ENCODE data around the gene CRIM1.

Gene CRIM1

DNA sequence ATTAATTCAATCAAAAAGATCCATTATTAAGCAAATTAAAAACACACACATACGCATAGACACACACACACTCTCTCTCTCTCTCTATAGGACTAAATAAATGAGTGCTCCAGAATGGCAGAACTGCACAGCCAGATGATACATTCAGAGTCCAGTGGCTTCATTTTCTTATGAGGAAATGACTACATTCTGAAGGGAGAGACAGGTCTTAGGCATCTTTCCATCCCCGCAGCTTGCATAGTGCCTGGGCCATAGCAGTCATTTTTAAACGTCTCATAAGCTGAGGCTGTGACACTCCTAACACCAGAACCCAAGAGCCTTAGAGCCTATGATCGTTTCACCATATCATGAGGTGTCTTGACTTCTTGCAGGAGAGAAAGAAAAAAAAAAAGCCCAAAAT lies 211.3 kb downstream of the CRIM1 start:
- Histone ChIP-seq H3K9ac (ENCODE audit: low read depth in 1 of 2, low read length in 2 of 2) (no peak overlapping the region), H3K27me3 (ENCODE audit: control insufficient read depth in 1 of 2, insufficient read depth in 2 of 2, low read length in 2 of 2) (no peaks in the 10 kb centered on the region), H3K9me3 (ENCODE audit: control insufficient read depth in 1 of 2, low read length in 2 of 2) (no peaks in the 10 kb centered on the region), H3K27ac (ENCODE audit: low read depth, low read length) (no peak overlapping the region), H3K4me3 (ENCODE audit: low read depth in 1 of 2, low read length in 2 of 2) (no peak overlapping the region), H3K4me1 (ENCODE audit: control insufficient read depth in 1 of 2, insufficient read depth in 2 of 2, low read length in 2 of 2) (peaks cover 4 to 5% of the 10 kb centered on the region in 2 donors), H3K36me3 (ENCODE audit: control insufficient read depth in 1 of 2, insufficient read depth in 2 of 2, low read length in 2 of 2) (peaks cover 20 to 28% of the 10 kb centered on the region in 2 donors)

DNA sequence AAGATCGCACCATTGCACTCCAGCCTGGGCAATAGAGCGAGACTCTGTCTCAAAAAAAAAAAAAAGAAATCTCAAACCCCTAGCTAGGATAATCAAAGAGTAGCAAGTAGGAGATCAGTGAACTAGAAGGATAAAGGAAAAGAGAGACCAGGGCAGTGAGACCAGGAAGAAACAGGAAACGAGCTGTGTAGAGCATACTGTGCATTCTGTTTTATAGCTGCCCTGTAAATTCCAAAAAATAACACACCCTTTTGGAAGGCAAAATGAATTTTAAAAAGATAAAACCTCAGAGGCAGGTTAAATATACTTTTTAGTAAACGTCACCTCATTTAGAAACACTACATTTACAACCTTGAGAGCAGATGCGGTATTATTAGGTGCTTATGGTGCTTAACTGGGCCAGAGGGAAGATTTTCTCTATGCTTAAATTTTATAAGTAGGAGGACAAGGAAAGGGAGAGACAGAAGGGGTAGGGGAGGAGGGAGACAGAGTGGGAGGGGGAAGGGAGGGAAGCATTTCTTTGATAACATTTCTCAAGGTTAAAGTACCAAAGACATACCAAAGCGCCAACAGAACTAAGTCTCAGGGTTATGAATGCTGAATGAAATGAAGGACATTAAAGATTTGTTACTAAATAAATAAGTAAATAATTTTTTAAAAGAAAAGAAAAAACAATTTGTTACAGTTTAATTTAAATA lies 212.3 kb downstream of the CRIM1 start:
- Histone ChIP-seq H3K4me3 (ENCODE audit: low read depth in 1 of 2, low read length in 2 of 2) (no peak overlapping the region), H3K9me3 (ENCODE audit: control insufficient read depth in 1 of 2, low read length in 2 of 2) (no peaks in the 10 kb centered on the region), H3K27me3 (ENCODE audit: control insufficient read depth in 1 of 2, insufficient read depth in 2 of 2, low read length in 2 of 2) (no peaks in the 10 kb centered on the region), H3K4me1 (ENCODE audit: control insufficient read depth in 1 of 2, insufficient read depth in 2 of 2, low read length in 2 of 2) (peaks cover 4 to 5% of the 10 kb centered on the region in 2 donors), H3K9ac (ENCODE audit: low read depth in 1 of 2, low read length in 2 of 2) (no peak overlapping the region), H3K36me3 (ENCODE audit: control insufficient read depth in 1 of 2, insufficient read depth in 2 of 2, low read length in 2 of 2) (peaks cover 20 to 32% of the 10 kb centered on the region in 2 donors), H3K27ac (ENCODE audit: low read depth, low read length) (no peak overlapping the region)

DNA sequence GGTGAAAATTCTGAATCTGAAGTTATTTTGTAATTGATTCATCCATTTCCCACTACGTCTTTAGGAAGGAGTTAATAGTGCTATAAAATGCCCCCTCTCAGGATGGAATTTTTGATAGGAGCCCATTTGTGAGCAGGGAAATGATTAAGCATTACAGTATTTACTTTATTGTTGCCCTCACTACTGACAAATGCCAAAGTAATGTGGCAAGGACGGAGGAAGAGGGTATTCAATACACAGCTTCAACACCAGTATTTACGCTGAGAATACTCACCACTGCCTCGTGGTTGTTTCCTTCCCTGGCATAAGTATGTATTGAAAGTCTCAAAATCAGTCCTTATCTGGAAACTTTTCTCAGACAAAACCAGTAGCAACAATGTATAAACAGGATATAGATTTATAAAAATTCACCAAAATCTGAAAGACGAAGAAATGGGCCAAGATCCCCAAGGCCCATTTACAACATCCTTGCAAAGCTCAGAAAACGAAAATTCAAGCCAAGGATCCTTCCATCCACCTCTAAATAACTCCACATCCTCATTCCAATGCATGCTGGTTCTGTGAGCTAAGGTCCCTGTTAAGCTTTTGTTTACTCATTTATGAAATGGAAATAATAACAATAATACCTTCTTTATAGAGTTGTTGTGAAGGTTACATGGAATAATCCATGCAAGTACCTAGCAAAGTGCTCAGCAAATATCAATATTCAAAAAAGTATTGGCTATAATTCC lies 213.1 kb downstream of the CRIM1 start:
- no peak overlapping the region for H3K27ac ChIP-seq (ENCODE audit: low read depth, low read length)
- no peaks in the 10 kb centered on the region for H3K4me1 ChIP-seq (ENCODE audit: control insufficient read depth in 1 of 2, insufficient read depth in 2 of 2, low read length in 2 of 2)
- no peak overlapping the region for H3K4me3 ChIP-seq (ENCODE audit: low read depth in 1 of 2, low read length in 2 of 2)
- no peaks in the 10 kb centered on the region for H3K27me3 ChIP-seq (ENCODE audit: control insufficient read depth in 1 of 2, insufficient read depth in 2 of 2, low read length in 2 of 2)
- H3K9me3 ChIP-seq (ENCODE audit: control insufficient read depth in 1 of 2, low read length in 2 of 2) = no peaks in the 10 kb centered on the region
- peaks cover 17 to 36% of the 10 kb centered on the region in 2 donors for H3K36me3 ChIP-seq (ENCODE audit: control insufficient read depth in 1 of 2, insufficient read depth in 2 of 2, low read length in 2 of 2)
- H3K9ac ChIP-seq (ENCODE audit: low read depth in 1 of 2, low read length in 2 of 2) = no peak overlapping the region

DNA sequence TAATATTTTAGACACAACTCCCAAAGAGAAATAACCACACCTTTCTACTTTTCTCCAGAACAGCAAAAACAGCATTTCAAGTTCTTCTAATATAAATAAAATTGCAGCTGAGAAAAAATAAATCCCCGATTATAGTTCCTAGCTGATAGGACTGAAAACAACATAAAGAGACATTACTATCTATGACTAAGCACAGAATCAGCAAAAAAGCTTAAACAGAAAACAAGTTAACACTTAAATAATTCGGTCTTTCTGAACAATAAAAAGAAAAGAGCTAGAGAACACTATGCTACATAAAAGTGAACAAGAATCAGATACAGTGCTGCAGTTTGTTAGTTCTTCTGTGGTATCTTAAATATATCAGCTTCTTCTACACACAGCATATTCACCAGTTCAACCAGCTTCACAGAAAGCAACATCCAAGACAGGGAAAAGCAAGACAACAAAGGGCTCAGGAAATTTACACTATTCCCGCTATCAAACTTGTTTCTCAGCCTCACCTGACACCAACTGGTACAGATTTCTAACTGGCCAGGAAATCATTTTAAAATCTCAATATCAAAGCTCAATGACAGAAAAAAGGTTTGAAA lies 213.8 kb downstream of the CRIM1 start:
- H3K9me3 ChIP-seq (ENCODE audit: control insufficient read depth in 1 of 2, low read length in 2 of 2) = no peaks in the 10 kb centered on the region
- H3K36me3 ChIP-seq (ENCODE audit: control insufficient read depth in 1 of 2, insufficient read depth in 2 of 2, low read length in 2 of 2) = peaks cover 15 to 41% of the 10 kb centered on the region in 2 donors
- H3K27me3 ChIP-seq (ENCODE audit: control insufficient read depth in 1 of 2, insufficient read depth in 2 of 2, low read length in 2 of 2) = no peaks in the 10 kb centered on the region
- no peak overlapping the region for H3K27ac ChIP-seq (ENCODE audit: low read depth, low read length)
- no peak overlapping the region for H3K4me3 ChIP-seq (ENCODE audit: low read depth in 1 of 2, low read length in 2 of 2)
- H3K4me1 ChIP-seq (ENCODE audit: control insufficient read depth in 1 of 2, insufficient read depth in 2 of 2, low read length in 2 of 2) = no peaks in the 10 kb centered on the region
- no peak overlapping the region for H3K9ac ChIP-seq (ENCODE audit: low read depth in 1 of 2, low read length in 2 of 2)

DNA sequence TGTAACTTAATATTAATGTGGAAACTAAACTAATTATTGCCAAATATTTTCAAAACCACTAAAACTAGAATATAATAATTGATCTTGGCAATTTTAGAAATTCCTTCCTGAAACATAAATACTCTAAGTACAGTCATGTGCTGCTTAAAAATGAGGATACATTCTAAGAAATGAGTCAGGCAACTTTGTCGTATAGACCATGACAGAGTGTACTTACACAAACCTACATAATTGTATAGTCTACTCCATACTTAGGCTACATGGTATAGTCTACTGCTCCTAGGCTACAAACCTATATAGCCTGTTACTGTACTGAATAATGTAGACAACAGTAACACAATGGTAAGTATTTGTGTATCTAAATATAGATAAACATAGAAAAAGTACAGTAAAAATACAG lies 214.8 kb downstream of the CRIM1 start:
- no peaks in the 10 kb centered on the region for H3K27me3 ChIP-seq (ENCODE audit: control insufficient read depth in 1 of 2, insufficient read depth in 2 of 2, low read length in 2 of 2)
- H3K4me3 ChIP-seq (ENCODE audit: low read depth in 1 of 2, low read length in 2 of 2) = no peak overlapping the region
- H3K9ac ChIP-seq (ENCODE audit: low read depth in 1 of 2, low read length in 2 of 2) = no peak overlapping the region
- H3K4me1 ChIP-seq (ENCODE audit: control insufficient read depth in 1 of 2, insufficient read depth in 2 of 2, low read length in 2 of 2) = no peaks in the 10 kb centered on the region
- peaks cover 9 to 37% of the 10 kb centered on the region in 2 donors for H3K36me3 ChIP-seq (ENCODE audit: control insufficient read depth in 1 of 2, insufficient read depth in 2 of 2, low read length in 2 of 2)
- no peaks in the 10 kb centered on the region for H3K9me3 ChIP-seq (ENCODE audit: control insufficient read depth in 1 of 2, low read length in 2 of 2)
- no peak overlapping the region for H3K27ac ChIP-seq (ENCODE audit: low read depth, low read length)

DNA sequence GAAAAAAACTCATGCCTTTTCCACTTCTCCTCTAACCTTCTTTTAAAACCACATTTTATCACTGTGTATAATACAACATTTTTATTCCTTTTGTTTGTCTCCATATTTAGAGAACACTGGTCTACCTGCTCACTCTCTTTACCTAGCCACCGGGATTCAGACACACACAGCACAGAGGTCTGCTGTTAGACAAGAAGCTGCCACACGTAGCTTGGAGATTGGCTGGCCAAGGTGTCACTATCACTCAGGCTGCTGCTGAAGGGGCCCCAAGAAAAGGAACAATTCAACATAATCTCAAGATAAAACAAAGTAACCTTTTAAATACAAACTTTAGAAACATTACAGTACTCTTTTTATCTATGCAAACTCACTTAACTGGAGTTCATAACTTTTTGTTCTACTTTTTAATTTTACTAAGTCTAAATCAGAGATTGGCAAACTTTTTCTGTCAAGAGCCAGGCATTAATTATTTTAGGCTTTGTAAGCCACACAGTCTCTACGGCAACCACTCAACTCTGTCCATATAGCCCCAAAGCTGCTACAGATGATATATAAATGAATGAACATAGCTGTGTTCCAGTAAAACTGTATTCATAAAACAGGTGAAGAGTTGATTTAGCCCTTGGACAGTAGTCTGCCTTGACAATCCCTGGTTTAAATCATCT lies 216.6 kb downstream of the CRIM1 start:
- no peaks in the 10 kb centered on the region for H3K9me3 ChIP-seq (ENCODE audit: control insufficient read depth in 1 of 2, low read length in 2 of 2)
- peaks cover 5 to 33% of the 10 kb centered on the region in 2 donors for H3K36me3 ChIP-seq (ENCODE audit: control insufficient read depth in 1 of 2, insufficient read depth in 2 of 2, low read length in 2 of 2)
- no peaks in the 10 kb centered on the region for H3K4me1 ChIP-seq (ENCODE audit: control insufficient read depth in 1 of 2, insufficient read depth in 2 of 2, low read length in 2 of 2)
- no peaks in the 10 kb centered on the region for H3K27me3 ChIP-seq (ENCODE audit: control insufficient read depth in 1 of 2, insufficient read depth in 2 of 2, low read length in 2 of 2)
- H3K4me3 ChIP-seq (ENCODE audit: low read depth in 1 of 2, low read length in 2 of 2) = no peak overlapping the region
- no peak overlapping the region for H3K9ac ChIP-seq (ENCODE audit: low read depth in 1 of 2, low read length in 2 of 2)
- no peak overlapping the region for H3K27ac ChIP-seq (ENCODE audit: low read depth, low read length)

DNA sequence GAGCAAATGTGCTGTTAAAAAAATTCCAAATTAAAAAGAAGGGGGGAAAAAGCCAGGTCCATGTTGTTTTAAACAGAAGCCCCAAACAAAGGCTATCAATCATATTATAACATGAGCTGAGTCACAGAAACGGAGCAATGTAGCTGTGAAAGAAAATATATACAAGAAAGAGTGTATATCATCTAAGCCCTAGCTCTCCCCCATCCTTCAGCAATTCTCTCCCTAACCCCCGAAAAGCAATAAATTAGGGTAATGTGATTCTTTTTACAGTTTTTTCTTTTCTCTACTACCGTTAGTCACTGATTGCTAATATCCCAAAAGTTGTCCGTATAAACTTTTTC lies 217.1 kb downstream of the CRIM1 start:
- H3K27me3 ChIP-seq (ENCODE audit: control insufficient read depth in 1 of 2, insufficient read depth in 2 of 2, low read length in 2 of 2) = no peaks in the 10 kb centered on the region
- no peak overlapping the region for H3K9ac ChIP-seq (ENCODE audit: low read depth in 1 of 2, low read length in 2 of 2)
- no peaks in the 10 kb centered on the region for H3K9me3 ChIP-seq (ENCODE audit: control insufficient read depth in 1 of 2, low read length in 2 of 2)
- H3K27ac ChIP-seq (ENCODE audit: low read depth, low read length) = no peak overlapping the region
- H3K4me3 ChIP-seq (ENCODE audit: low read depth in 1 of 2, low read length in 2 of 2) = no peak overlapping the region
- no peaks in the 10 kb centered on the region for H3K4me1 ChIP-seq (ENCODE audit: control insufficient read depth in 1 of 2, insufficient read depth in 2 of 2, low read length in 2 of 2)
- H3K36me3 ChIP-seq (ENCODE audit: control insufficient read depth in 1 of 2, insufficient read depth in 2 of 2, low read length in 2 of 2) = peaks cover 9 to 37% of the 10 kb centered on the region in 2 donors

DNA sequence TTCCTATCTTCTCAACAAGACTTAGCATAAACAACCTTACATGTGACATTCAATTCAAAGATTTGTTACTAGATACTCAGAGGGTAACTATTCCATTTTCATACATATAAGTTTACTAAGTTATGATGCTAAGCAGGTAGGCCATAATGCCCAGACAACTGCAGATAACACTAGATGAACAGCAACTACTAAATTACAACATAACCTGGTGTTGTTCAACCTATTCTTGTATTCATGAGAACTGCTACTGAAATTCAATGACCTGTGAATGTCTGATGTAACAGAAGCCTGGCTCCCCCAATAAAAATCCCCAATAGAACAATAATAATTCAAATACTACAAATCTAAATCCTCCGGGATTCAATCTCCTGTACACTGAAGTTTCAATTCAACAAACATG lies 217.6 kb downstream of the CRIM1 start:
- Histone ChIP-seq H3K4me1 (ENCODE audit: control insufficient read depth in 1 of 2, insufficient read depth in 2 of 2, low read length in 2 of 2) (no peaks in the 10 kb centered on the region), H3K27me3 (ENCODE audit: control insufficient read depth in 1 of 2, insufficient read depth in 2 of 2, low read length in 2 of 2) (no peaks in the 10 kb centered on the region), H3K9ac (ENCODE audit: low read depth in 1 of 2, low read length in 2 of 2) (no peak overlapping the region), H3K27ac (ENCODE audit: low read depth, low read length) (no peak overlapping the region), H3K9me3 (ENCODE audit: control insufficient read depth in 1 of 2, low read length in 2 of 2) (no peaks in the 10 kb centered on the region), H3K36me3 (ENCODE audit: control insufficient read depth in 1 of 2, insufficient read depth in 2 of 2, low read length in 2 of 2) (peaks cover 12 to 41% of the 10 kb centered on the region in 2 donors), H3K4me3 (ENCODE audit: low read depth in 1 of 2, low read length in 2 of 2) (no peak overlapping the region)

DNA sequence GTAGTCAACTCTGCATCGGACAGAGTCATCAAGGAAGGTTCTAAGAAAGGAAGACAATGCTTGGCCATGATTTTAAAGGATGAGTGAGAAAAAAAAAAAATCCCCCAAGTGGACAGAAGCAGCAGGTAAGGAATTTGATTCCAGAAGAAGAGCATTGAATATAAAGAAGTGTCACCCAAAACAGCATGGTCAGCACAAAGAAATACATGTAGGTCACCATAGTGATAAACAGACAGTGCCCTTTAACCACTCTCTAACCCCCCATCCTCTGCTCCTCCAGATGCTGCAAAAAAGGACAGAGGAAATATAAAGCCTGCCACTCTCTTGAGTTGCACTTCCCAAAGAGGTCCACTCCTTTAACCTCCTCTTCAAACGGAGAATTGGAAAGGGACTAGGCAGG lies 219.0 kb downstream of the CRIM1 start:
- Histone ChIP-seq H3K27ac (ENCODE audit: low read depth, low read length) (no peak overlapping the region), H3K9me3 (ENCODE audit: control insufficient read depth in 1 of 2, low read length in 2 of 2) (no peaks in the 10 kb centered on the region), H3K27me3 (ENCODE audit: control insufficient read depth in 1 of 2, insufficient read depth in 2 of 2, low read length in 2 of 2) (no peaks in the 10 kb centered on the region), H3K36me3 (ENCODE audit: control insufficient read depth in 1 of 2, insufficient read depth in 2 of 2, low read length in 2 of 2) (peaks cover 9 to 45% of the 10 kb centered on the region in 2 donors), H3K4me1 (ENCODE audit: control insufficient read depth in 1 of 2, insufficient read depth in 2 of 2, low read length in 2 of 2) (no peaks in the 10 kb centered on the region), H3K9ac (ENCODE audit: low read depth in 1 of 2, low read length in 2 of 2) (no peak overlapping the region), H3K4me3 (ENCODE audit: low read depth in 1 of 2, low read length in 2 of 2) (no peak overlapping the region)

DNA sequence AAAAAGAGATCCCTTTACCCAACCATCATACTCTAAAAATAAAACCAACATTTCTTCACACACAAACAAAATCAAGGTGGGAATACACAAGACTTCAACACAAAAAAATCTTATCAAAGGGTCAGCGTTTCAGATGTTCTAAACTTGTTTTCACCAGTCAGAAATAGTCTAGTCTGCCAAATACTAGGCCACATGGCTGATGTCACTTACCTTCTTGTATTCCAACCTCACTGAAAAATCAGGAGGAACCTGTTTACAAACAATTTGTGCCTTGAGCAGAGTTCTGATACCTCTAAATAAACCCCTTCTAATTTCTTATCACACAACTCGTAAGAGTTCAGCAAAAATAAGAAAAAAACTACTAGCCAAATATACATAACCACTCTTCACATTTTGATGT lies 222.3 kb downstream of the CRIM1 start:
- no peaks in the 10 kb centered on the region for H3K27me3 ChIP-seq (ENCODE audit: control insufficient read depth in 1 of 2, insufficient read depth in 2 of 2, low read length in 2 of 2)
- H3K9ac ChIP-seq (ENCODE audit: low read depth in 1 of 2, low read length in 2 of 2) = no peak overlapping the region
- no peaks in the 10 kb centered on the region for H3K4me1 ChIP-seq (ENCODE audit: control insufficient read depth in 1 of 2, insufficient read depth in 2 of 2, low read length in 2 of 2)
- peaks cover 16 to 72% of the 10 kb centered on the region in 2 donors for H3K36me3 ChIP-seq (ENCODE audit: control insufficient read depth in 1 of 2, insufficient read depth in 2 of 2, low read length in 2 of 2)
- H3K9me3 ChIP-seq (ENCODE audit: control insufficient read depth in 1 of 2, low read length in 2 of 2) = no peaks in the 10 kb centered on the region
- H3K27ac ChIP-seq (ENCODE audit: low read depth, low read length) = no peak overlapping the region
- H3K4me3 ChIP-seq (ENCODE audit: low read depth in 1 of 2, low read length in 2 of 2) = no peak overlapping the region

Data from duodenal mucosa (tissue), 2 donors.